GM12878 (cell line): ENCODE results near the gene PTPRN2. TPM values are rescaled to one million over a fixed set of nuclear protein-coding genes. Genes with fewer than 3 reads are reported as not detected.

Experiments used
- ATAC-seq: fragments of 200-7000 bp; cut with Tn5 transposase; 3 replicates; pipeline ENCODE4 v1.9.1; 2020; ENCODE audit warnings: mild to moderate bottlenecking, moderate library complexity
- BruUV-seq: library from RNA; stranded (reverse); fragments of 400-500 nt; replicated peaks from 2 replicates; lab custom pipeline; 2021; lab: Mats Ljungman, UMichigan
- CTCF ChIA-PET: fragments of 300-600 bp; sonication (Branson Sonifier 250); formaldehyde crosslinking; extraction: SDS; loops from one replicate; lab custom pipeline; 2021; ENCODE audit warnings: inconsistent platforms; lab: Yijun Ruan, JAX
- POLR2A ChIA-PET: fragments of 350-600 bp; formaldehyde crosslinking; extraction: SDS; loops from one replicate; lab custom pipeline; 2021; ENCODE audit warnings: inconsistent platforms; lab: Charles Lee
- RAD21 ChIA-PET: fragments of 300-600 bp; sonication (Branson Sonifier 250); formaldehyde crosslinking; loops from one replicate; lab custom pipeline; 2023; ENCODE audit warnings: antibody characterized with exemption; ENCODE audit not compliant: unreplicated experiment; lab: Charles Lee
- SMC1A ChIA-PET: fragments of 300-600 bp; sonication (Branson Sonifier 250); formaldehyde crosslinking; loops from one replicate; lab custom pipeline; 2023; ENCODE audit not compliant: unreplicated experiment, uncharacterized antibody; lab: Charles Lee
- DNase-seq: peaks from one replicate; pipeline ENCODE4 v3.0.0-alpha.2; 2011; ENCODE audit warnings: low read depth, low spot score
- FAIRE-seq: peaks from 3 replicates; lab custom pipeline; 2011; peaks lifted over from hg19 to GRCh38; lab: Jason Lieb, UNC
- H2AFZ ChIP-seq: 2 replicates; pipeline ENCODE4 v1.6.0; 2011; ENCODE audit warnings: low read depth, low read length, control low read depth; ENCODE audit not compliant: control insufficient read depth
- H3K27ac ChIP-seq: 2 replicates; pipeline ENCODE4 v1.5.1; 2011; ENCODE audit warnings: control low read depth; ENCODE audit not compliant: control insufficient read depth, insufficient read depth
- H3K27me3 ChIP-seq, 2 experiments: replicated peaks in 1 of 2; 2 replicates each; pipeline versions ENCODE4 v1.6.0 to v1.6.1; 2011; ENCODE audit warnings: low read length in 1 of 2; ENCODE audit not compliant: control insufficient read depth in 2 of 2, insufficient read depth in 2 of 2
- H3K36me3 ChIP-seq, 2 experiments: 2 replicates each; pipeline ENCODE4 v1.5.1; 2011; ENCODE audit warnings: low read length in 1 of 2; ENCODE audit not compliant: control insufficient read depth in 2 of 2, insufficient read depth in 2 of 2
- H3K4me1 ChIP-seq: 2 replicates; pipeline ENCODE4 v1.6.1; 2011; ENCODE audit warnings: mild to moderate bottlenecking, low read length, moderate library complexity, mixed read lengths; ENCODE audit not compliant: control insufficient read depth, insufficient read depth
- H3K4me2 ChIP-seq: 2 replicates; pipeline ENCODE4 v1.6.0; 2011; ENCODE audit warnings: control low read depth; ENCODE audit not compliant: control insufficient read depth, insufficient read depth
- H3K4me3 ChIP-seq: fragments of 200-600 bp; sonication (generic); 2 replicates; pipeline ENCODE4 v1.5.1; 2016
- H3K79me2 ChIP-seq: 2 replicates; pipeline ENCODE4 v1.6.0; 2011; ENCODE audit warnings: low read length; ENCODE audit not compliant: control insufficient read depth, insufficient read depth
- H3K9ac ChIP-seq: 2 replicates; pipeline ENCODE4 v1.8.0; 2011; ENCODE audit warnings: low read length, control low read depth, mixed read lengths; ENCODE audit not compliant: control insufficient read depth, insufficient read depth
- H3K9me3 ChIP-seq: replicated peaks from 3 replicates; pipeline ENCODE4 v1.5.1; 2011; ENCODE audit warnings: mild to moderate bottlenecking, low read length; ENCODE audit not compliant: control insufficient read depth, insufficient read depth
- H4K20me1 ChIP-seq: 2 replicates; pipeline ENCODE4 v1.6.0; 2011; ENCODE audit not compliant: control insufficient read depth, insufficient read depth
- ATF7 ChIP-seq: fragments of 450-650 bp; IDR thresholded peaks from 2 replicates; pipeline ENCODE4 v1.6.1; 2016; ENCODE audit warnings: low read depth, mild to moderate bottlenecking
- CEBPB ChIP-seq, 2 experiments: fragments of 150-350 bp in 1 of 2; IDR thresholded peaks; 2 replicates each; pipeline ENCODE4 v1.6.1; 2012 to 2014; ENCODE audit warnings: low read depth in 2 of 2, low read length in 2 of 2, borderline replicate concordance in 1 of 2, inconsistent platforms in 1 of 2
- MEF2B ChIP-seq: fragments of 450-650 bp; IDR thresholded peaks from 2 replicates; pipeline ENCODE4 v1.6.1; 2018; ENCODE audit warnings: mild to moderate bottlenecking, moderate library complexity; ENCODE audit not compliant: partially characterized antibody, poor library complexity, severe bottlenecking
- PAX5 ChIP-seq: IDR thresholded peaks from 2 replicates; pipeline ENCODE4 v1.6.1; 2011; ENCODE audit warnings: low read depth, low read length, borderline replicate concordance
- SMAD5 ChIP-seq: IDR thresholded peaks from 2 replicates; pipeline ENCODE4 v1.6.1; 2016; ENCODE audit warnings: antibody characterized with exemption, low read depth
- ZNF274 ChIP-seq: IDR thresholded peaks from one replicate; pipeline ENCODE4 v1.8.0; 2011; ENCODE audit not compliant: insufficient read length, insufficient read depth
- WGBS: methylation state at CpG from one replicate; pipeline ENCODE4 v1.1.6; 2016; ENCODE audit warnings: low lambda C conversion rate; ENCODE audit not compliant: insufficient replicate concordance, insufficient coverage; ENCODE audit errors: missing lambda C conversion rate; 5-methylcytosine and 5-hydroxymethylcytosine counted together
- in situ Hi-C: fragments of 300-500 bp; cut with MboI; formaldehyde crosslinking; loops from 9 replicates; pipeline ENCODE4 v1.14.3; 2018; ENCODE audit warnings: mixed read lengths
- intact Hi-C: fragments of 100-400 bp; cut with micrococcal nuclease; formaldehyde crosslinking; loops from one replicate; pipeline ENCODE4 v1.14.2; 2022; ENCODE audit not compliant: unreplicated experiment
- polyA plus RNA-seq, 11 experiments: library from polyadenylated mRNA; depleted of rRNA in 4 of 11; unstranded in 6 of 11; stranded (reverse) in 5 of 11; fragments of >200 nt; fragmentation: Nextera tagmentation in 4 of 11; fragmentation: Illumina TruSeq in 1 of 11; extraction: Ambion mirVana in 4 of 11; extraction: Trizol in 1 of 11; gene quantifications; 1 replicate in 1 of 11; 2 replicates in 10 of 11; pipeline versions ENCODE4 v1.2.1 to v1.2.3, GENCODE V29; 2011 to 2016; ENCODE audit warnings: inconsistent platforms in 2 of 11, missing spikeins in 2 of 11, low read depth in 1 of 11
- total RNA-seq, 4 experiments: library from RNA; depleted of rRNA in 3 of 4; stranded (reverse); fragments of >200 nt in 3 of 4; fragmentation: Illumina TruSeq in 1 of 4; extraction: Trizol in 1 of 4; gene quantifications; 2 replicates each; pipeline versions ENCODE4 v1.2.1 to v1.2.3, GENCODE V29; 2013 to 2021
- TF ChIP-seq, protein P1 (sequence below): fragments of 450-650 bp; IDR thresholded peaks from 2 replicates; pipeline ENCODE4 v1.6.1; 2016; ENCODE audit warnings: mild to moderate bottlenecking
- TF ChIP-seq, protein P2 (sequence below): fragments of 450-650 bp; IDR thresholded peaks from 2 replicates; pipeline ENCODE4 v1.6.1; 2017; ENCODE audit warnings: mild to moderate bottlenecking
- TF ChIP-seq, protein P3 (sequence below): fragments of 450-650 bp; IDR thresholded peaks from 2 replicates; pipeline ENCODE4 v1.6.1; 2017; ENCODE audit warnings: antibody characterized with exemption, mild to moderate bottlenecking, moderate library complexity
- TF ChIP-seq, protein P4 (sequence below): fragments of 450-650 bp; IDR thresholded peaks from 2 replicates; pipeline ENCODE4 v1.6.1; 2017; ENCODE audit warnings: mild to moderate bottlenecking, moderate library complexity

The PTPRN2 gene
- total and polyA plus RNA-seq, 10 of the 15 experiments (the other 5 are each of a cell fraction or from before 2014, with no cell fraction given): 5.4 TPM; not detected in 9

DNA sequence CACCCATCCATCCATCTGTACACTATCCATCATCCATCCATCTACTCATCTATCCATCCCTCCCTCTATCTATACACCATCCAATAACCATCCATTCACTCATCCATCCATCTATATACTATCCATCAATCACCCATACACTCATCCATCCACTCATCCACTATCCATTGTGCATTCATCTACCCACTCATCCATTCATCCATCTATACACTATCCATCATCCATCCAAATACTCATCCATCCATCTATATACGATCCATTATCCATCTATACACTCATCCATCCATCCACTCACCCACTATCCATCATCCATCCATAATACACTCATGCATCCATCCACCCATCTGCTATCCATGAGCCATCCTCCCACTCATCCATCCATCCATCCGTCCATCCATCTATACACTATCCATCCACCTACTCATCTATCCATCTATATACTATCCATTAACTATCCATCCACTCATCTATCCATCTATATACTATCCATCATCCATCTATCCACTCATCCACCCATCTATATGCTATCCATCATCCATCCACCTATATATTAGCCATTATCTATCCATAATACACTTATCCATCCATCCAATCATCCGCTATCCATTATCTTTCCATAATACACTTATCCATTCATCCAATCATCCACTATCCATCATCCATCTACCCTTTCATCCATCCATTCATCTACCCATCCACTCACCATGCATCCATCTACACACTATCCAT is 765.5 kb downstream of the PTPRN2 start:
- ChIA-PET RAD21 (no interaction called here), CTCF (no interaction called here), POLR2A (no interaction called here), SMC1A (no interaction called here)
- 34% methylated on average over 3 of the region's 3 CpGs for WGBS
- H3K79me2 ChIP-seq: no peaks in the 10 kb centered on the region
- no peak for ATAC-seq
- intact Hi-C loops: no loop called here
- H2AFZ ChIP-seq: no peak overlapping the region
- no peak overlapping the region for H3K9ac ChIP-seq
- no peak overlapping the region for H3K27ac ChIP-seq
- H3K9me3 ChIP-seq: no peaks in the 10 kb centered on the region; the same call in 2 of the 3 replicates
- FAIRE-seq: no peak
- no peaks in the 10 kb centered on the region for H3K27me3 ChIP-seq
- in situ Hi-C loops: no loop called here
- no peak overlapping the region for H3K4me2 ChIP-seq
- TF ChIP-seq CEBPB (IDR thresholded peaks at IDR 0.05; ENCODE audit: borderline replicate concordance in 1 of 2, low read depth in 2 of 2, low read length in 2 of 2) (no peak), PAX5 (no peak), MEF2B (no peak), ATF7 (no peak), ZNF274 (no peak), SMAD5 (no peak)
- TF ChIP-seq, protein P1, sequence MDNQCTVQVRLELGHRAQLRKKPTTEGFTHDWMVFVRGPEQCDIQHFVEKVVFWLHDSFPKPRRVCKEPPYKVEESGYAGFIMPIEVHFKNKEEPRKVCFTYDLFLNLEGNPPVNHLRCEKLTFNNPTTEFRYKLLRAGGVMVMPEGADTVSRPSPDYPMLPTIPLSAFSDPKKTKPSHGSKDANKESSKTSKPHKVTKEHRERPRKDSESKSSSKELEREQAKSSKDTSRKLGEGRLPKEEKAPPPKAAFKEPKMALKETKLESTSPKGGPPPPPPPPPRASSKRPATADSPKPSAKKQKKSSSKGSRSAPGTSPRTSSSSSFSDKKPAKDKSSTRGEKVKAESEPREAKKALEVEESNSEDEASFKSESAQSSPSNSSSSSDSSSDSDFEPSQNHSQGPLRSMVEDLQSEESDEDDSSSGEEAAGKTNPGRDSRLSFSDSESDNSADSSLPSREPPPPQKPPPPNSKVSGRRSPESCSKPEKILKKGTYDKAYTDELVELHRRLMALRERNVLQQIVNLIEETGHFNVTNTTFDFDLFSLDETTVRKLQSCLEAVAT: no peak
- TF ChIP-seq, protein P2, sequence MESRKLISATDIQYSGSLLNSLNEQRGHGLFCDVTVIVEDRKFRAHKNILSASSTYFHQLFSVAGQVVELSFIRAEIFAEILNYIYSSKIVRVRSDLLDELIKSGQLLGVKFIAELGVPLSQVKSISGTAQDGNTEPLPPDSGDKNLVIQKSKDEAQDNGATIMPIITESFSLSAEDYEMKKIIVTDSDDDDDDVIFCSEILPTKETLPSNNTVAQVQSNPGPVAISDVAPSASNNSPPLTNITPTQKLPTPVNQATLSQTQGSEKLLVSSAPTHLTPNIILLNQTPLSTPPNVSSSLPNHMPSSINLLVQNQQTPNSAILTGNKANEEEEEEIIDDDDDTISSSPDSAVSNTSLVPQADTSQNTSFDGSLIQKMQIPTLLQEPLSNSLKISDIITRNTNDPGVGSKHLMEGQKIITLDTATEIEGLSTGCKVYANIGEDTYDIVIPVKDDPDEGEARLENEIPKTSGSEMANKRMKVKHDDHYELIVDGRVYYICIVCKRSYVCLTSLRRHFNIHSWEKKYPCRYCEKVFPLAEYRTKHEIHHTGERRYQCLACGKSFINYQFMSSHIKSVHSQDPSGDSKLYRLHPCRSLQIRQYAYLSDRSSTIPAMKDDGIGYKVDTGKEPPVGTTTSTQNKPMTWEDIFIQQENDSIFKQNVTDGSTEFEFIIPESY: no peak
- TF ChIP-seq, protein P3, sequence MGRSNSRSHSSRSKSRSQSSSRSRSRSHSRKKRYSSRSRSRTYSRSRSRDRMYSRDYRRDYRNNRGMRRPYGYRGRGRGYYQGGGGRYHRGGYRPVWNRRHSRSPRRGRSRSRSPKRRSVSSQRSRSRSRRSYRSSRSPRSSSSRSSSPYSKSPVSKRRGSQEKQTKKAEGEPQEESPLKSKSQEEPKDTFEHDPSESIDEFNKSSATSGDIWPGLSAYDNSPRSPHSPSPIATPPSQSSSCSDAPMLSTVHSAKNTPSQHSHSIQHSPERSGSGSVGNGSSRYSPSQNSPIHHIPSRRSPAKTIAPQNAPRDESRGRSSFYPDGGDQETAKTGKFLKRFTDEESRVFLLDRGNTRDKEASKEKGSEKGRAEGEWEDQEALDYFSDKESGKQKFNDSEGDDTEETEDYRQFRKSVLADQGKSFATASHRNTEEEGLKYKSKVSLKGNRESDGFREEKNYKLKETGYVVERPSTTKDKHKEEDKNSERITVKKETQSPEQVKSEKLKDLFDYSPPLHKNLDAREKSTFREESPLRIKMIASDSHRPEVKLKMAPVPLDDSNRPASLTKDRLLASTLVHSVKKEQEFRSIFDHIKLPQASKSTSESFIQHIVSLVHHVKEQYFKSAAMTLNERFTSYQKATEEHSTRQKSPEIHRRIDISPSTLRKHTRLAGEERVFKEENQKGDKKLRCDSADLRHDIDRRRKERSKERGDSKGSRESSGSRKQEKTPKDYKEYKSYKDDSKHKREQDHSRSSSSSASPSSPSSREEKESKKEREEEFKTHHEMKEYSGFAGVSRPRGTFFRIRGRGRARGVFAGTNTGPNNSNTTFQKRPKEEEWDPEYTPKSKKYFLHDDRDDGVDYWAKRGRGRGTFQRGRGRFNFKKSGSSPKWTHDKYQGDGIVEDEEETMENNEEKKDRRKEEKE: no peak
- TF ChIP-seq, protein P4, sequence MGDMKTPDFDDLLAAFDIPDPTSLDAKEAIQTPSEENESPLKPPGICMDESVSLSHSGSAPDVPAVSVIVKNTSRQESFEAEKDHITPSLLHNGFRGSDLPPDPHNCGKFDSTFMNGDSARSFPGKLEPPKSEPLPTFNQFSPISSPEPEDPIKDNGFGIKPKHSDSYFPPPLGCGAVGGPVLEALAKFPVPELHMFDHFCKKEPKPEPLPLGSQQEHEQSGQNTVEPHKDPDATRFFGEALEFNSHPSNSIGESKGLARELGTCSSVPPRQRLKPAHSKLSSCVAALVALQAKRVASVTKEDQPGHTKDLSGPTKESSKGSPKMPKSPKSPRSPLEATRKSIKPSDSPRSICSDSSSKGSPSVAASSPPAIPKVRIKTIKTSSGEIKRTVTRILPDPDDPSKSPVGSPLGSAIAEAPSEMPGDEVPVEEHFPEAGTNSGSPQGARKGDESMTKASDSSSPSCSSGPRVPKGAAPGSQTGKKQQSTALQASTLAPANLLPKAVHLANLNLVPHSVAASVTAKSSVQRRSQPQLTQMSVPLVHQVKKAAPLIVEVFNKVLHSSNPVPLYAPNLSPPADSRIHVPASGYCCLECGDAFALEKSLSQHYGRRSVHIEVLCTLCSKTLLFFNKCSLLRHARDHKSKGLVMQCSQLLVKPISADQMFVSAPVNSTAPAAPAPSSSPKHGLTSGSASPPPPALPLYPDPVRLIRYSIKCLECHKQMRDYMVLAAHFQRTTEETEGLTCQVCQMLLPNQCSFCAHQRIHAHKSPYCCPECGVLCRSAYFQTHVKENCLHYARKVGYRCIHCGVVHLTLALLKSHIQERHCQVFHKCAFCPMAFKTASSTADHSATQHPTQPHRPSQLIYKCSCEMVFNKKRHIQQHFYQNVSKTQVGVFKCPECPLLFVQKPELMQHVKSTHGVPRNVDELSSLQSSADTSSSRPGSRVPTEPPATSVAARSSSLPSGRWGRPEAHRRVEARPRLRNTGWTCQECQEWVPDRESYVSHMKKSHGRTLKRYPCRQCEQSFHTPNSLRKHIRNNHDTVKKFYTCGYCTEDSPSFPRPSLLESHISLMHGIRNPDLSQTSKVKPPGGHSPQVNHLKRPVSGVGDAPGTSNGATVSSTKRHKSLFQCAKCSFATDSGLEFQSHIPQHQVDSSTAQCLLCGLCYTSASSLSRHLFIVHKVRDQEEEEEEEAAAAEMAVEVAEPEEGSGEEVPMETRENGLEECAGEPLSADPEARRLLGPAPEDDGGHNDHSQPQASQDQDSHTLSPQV: no peak
- no peak overlapping the region for H3K4me3 ChIP-seq
- H3K36me3 ChIP-seq: no peaks in the 10 kb centered on the region; a peak in 1 of 4 replicates
- no peaks in the 10 kb centered on the region for H3K4me1 ChIP-seq
- no peaks in the 10 kb centered on the region for H4K20me1 ChIP-seq
- DNase-seq: no peak
- no TSS peak for BruUV-seq
